Measurements from ENCODE around the gene PIGQ. TPM values are rescaled to one million over a fixed set of nuclear protein-coding genes. Genes with fewer than 3 reads are reported as not detected.

PIGQ gene
- total RNA-seq, 1 experiment from 2014 or later = 58.0 TPM

GRCh38 chr16:590815-591200 lies 21.0 kb downstream of the PIGQ start:
- no peak overlapping the region for H2BK120ac ChIP-seq (ENCODE audit: low read depth, low read length, poor library complexity, severe bottlenecking)
- peak overlapping the region in 1 of 3 experiments; percentile 47; a peak in 2 of 7 replicates for H3K27ac Mint-ChIP-seq
- no peaks in the 10 kb centered on the region; the same call in 1 of the 2 replicates for H3K79me2 ChIP-seq (ENCODE audit: insufficient read depth, low read length)
- H2BK20ac ChIP-seq (ENCODE audit: low read depth, low read length, poor library complexity, severe bottlenecking) = no peak overlapping the region
- H3T11ph ChIP-seq (ENCODE audit: low read length) = no peak overlapping the region
- H3K4me1 ChIP-seq (ENCODE audit: insufficient read depth, low read length) = no peaks in the 10 kb centered on the region
- H3K9me3 ChIP-seq (ENCODE audit: control insufficient read depth, low read depth, low read length) = no peaks in the 10 kb centered on the region
- H3K18ac ChIP-seq (ENCODE audit: insufficient read length, low read depth, low read length) = no peak overlapping the region
- no CpG with 5 or more reads among the region's 10 CpGs for WGBS (ENCODE audit: extremely low coverage, insufficient read length, low lambda C conversion rate)
- no peak overlapping the region for H2BK12ac ChIP-seq (ENCODE audit: insufficient read length, low read depth, low read length)
- H3K27me3 Mint-ChIP-seq (ENCODE audit: low read depth) = peaks cover 46% of the 10 kb centered on the region
- H3K23me2 ChIP-seq (ENCODE audit: insufficient read length, low read depth, low read length, poor library complexity, severe bottlenecking) = peaks cover 5% of the 10 kb centered on the region
- H3K79me1 ChIP-seq (ENCODE audit: insufficient read depth, low read depth, low read length, poor library complexity, severe bottlenecking) = peaks cover 3% of the 10 kb centered on the region
- no peak overlapping the region for H2BK5ac ChIP-seq (ENCODE audit: insufficient read length, low read length)
- H3K4ac ChIP-seq (ENCODE audit: low read depth, low read length) = no peak overlapping the region
- no peak overlapping the region for H2BK15ac ChIP-seq (ENCODE audit: low read depth, low read length)
- no peak overlapping the region for H4K5ac ChIP-seq (ENCODE audit: insufficient read length, low read depth, low read length)
- peaks cover 12 to 21% of the 10 kb centered on the region in 2 experiments for H3K4me1 Mint-ChIP-seq
- H4K91ac ChIP-seq (ENCODE audit: insufficient read length, low read depth, low read length) = no peak overlapping the region
- H3K4me2 ChIP-seq (ENCODE audit: insufficient read depth, insufficient read length, low read length) = peak overlapping the region; percentile 61
- H3K27me3 ChIP-seq (ENCODE audit: insufficient read depth, low read length) = peaks cover 7% of the 10 kb centered on the region; the same call in 1 of the 2 replicates
- peaks cover 0 to 12% (median 7%) of the 10 kb centered on the region in 3 experiments; a peak in 6 of 7 replicates for H3K36me3 Mint-ChIP-seq (ENCODE audit: insufficient read depth in 1 of 3, low read depth in 3 of 3)
- H3K14ac ChIP-seq (ENCODE audit: insufficient read depth, low read length) = no peak overlapping the region; the same call in 1 of the 2 replicates
- peak overlapping the region; percentile 77 to 86 for H3K4me3 Mint-ChIP-seq
- no peak overlapping the region for H3K56ac ChIP-seq (ENCODE audit: insufficient read length, low read depth, low read length)
- no peak overlapping the region for H4K8ac ChIP-seq (replicated peaks; ENCODE audit: insufficient read length, low read depth, low read length)
- no peak overlapping the region for H3K23ac ChIP-seq (ENCODE audit: insufficient read length, low read depth, low read length)
- H3K9ac ChIP-seq (ENCODE audit: extremely low read depth, insufficient read length, low read length) = no peak overlapping the region
- TF ChIP-seq CTCF (conservative IDR thresholded peaks at IDR 0.05) = no peak
- H2AK5ac ChIP-seq (ENCODE audit: insufficient read length, low read length) = no peak overlapping the region
- no peak for DNase-seq
- no peak overlapping the region for H2AFZ ChIP-seq (ENCODE audit: low read length)
- H4K20me1 ChIP-seq (ENCODE audit: control insufficient read depth, insufficient read depth, insufficient read length) = no peaks in the 10 kb centered on the region
- H3K9me3 Mint-ChIP-seq = 0 out of 5 replicates have a peak, but pooled peaks cover 0 to 3% of the 10 kb centered on the region in 2 experiments
- H3K27ac ChIP-seq (ENCODE audit: insufficient read length, low read depth, low read length) = no peak overlapping the region
